Fibroblast of peridontal ligament (primary cell): Measurements from ENCODE around the gene NFXL1.
A peak's percentile ranks its signal among the peaks of the same experiment; 100 is the strongest.
"Not testable (repeated sequence)": the region's sequence is repeated elsewhere in the genome, so short reads cannot be mapped to it uniquely, and the experiment has no call there.

Experiments used
- DNase-seq: peaks from one replicate; pipeline ENCODE4 v3.0.0-alpha.2; 2010; ENCODE audit errors: extremely low read depth

NFXL1 gene

DNA sequence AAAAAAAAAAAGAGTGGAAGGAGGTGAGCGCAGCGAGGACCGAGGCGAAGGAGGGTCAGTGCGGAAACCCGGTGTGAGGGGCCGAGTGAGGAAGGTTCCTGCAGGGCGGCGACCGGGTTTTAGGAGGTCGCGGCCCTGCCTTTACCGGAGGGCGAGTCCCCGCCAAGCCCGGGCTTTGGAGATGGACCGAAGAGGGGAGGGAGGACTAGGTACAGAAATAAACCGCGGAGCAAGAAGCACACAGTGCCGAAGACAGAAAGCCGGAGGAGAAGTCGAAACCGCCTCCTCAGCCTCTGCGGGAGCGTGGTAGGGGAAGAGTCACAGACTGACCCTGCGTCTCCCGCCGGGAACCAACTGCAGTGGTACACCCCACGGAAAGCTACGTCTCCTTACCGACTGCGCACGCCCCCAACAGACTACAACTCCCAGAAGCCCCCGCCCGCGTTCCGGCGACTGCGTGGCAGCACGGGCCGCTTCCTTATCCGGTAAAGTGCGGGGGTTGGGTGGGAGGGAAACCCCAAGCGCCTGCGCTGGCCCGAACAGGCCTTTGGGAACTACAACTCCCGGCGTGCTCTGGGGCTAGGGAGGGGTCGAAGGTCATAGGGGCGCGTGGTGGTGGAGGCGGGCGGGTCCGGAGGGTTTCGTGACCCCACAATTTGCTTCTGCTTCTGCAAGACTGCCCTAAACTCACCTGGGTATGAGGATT lies at the start of gene NFXL1:
Gene NFXL1, minus strand, starts transcription at position 364 of the 706 bp plus-strand sequence. CDS start 380 bp downstream, outside the sequence.
- peak; percentile 94 for DNase-seq

DNA sequence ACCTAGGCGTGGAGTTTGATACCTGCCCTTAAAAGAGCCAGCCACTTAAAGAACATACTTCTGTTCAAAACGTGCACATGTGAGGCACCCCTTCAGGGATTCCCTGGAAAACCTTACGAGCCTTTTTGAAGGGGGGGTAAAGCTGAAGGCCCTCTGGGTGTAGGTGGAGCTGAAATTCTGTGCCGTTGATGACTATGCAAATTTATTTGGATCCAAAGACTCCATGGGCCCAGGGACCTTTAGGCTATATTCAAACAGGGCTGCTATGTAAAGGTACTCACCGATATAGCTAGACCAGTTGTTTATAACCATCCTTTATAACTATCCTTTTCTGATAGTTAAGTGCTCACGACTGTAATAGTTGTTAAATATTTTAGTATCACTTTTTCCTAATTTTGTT lies 40.3 kb upstream of the NFXL1 start:
- DNase-seq: no peak

DNA sequence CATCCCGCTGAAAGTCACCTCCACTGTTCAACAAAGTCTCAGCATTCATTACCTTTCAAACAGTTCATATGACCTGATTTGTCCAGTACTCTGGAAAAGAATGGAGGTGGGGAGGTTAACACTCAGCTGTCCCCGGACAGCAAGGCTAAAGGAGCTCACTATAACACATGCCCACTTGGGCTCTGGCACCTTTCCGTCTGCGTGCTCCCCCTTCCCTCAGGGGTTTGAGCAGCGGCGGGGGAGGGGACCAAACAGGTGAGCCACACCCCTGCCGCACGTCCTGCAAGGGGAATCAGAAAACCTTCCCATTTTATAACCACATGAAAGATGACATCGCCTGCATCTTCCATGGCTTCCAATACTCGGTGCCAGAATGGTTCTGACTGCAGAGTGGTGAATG lies 39.9 kb upstream of the NFXL1 start:
- no peak for DNase-seq

DNA sequence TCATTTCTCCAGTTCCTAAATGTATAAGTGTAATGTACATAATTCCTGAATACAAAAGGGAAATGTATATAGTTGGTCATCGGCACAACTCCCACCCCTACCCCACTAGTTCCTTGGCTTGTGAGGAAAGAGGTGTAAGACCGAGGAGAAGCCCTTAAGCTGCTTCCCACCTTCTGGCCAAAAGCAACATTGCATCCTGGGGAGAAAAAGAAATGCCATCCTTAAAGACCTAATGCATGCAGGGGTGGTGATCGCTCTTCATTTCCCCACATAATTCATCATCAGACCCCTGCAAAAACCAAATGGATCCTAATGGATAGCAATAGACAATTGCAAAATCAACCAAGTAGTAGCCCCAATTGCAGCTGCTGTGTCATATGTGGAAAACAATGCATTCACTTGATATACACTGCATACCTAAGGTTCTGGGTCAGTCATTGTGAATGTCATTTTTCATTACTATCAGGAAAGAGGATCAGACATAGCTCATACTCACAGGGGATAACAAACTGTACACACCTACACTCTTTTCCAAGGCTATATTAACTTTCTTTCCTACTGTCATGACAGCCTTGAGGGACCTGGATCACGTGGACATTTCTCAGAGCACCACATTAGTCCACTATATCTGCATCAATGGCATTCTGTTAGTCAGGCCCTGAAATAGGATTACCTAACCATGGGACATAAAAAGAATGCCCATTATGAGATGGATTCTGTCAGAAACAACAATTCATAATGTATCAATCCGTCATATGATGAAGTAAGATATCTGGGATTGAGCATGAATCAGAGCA lies 31.7 kb upstream of the NFXL1 start:
- no peak for DNase-seq

DNA sequence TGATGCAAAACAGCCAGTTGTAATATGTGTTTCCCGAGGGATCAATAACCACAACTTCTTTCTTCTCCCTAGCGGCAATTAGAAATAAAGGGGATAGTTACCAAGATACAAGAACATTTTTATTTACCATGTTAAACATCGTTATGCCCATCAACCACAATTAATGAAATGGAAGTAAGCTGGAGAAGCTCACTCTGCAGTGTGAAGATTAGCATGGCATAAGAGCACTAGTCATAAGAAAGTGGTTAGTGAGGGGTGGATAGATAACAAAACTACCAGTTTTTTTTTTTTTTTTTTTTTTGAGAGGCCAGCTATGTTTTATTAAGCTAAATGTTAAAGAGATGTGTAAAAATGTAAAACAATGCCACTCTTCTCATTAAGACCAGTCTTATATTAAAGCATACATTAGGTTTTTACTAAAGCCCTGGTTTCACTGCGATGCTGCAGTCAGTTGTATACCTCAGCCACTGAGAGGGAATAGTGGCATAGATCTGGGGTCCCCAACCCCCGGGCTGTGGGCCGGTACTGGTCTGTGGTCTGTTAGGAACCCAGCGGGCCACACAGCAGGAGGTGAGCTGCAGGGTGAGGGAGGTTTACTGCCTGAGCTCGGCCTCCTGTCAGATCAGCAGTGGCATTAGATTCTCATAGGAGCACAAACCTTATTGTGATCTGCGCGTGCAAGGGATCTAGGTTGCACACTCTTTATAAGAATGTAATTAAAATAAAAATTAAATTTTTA lies 27.9 kb upstream of the NFXL1 start:
- DNase-seq: no peak

DNA sequence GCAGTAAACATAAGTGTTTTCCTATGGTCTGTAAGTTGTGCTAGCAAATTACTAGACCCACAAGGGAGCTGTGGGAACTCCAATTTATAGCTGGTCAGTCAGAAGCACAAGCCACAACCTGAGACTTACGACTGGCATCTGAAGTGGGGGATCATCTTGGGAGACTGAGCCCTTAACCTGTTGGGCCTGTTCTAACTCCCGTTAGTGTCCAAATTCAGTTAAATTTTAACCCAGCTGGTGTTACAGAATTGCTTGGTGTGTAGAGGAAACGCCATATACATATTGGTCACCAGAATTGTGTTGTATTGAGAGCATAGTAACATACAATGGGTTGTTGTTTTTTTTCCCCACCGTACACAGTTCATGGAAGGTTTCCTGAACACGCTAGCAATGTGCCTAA lies 25.1 kb upstream of the NFXL1 start:
- no peak for DNase-seq

DNA sequence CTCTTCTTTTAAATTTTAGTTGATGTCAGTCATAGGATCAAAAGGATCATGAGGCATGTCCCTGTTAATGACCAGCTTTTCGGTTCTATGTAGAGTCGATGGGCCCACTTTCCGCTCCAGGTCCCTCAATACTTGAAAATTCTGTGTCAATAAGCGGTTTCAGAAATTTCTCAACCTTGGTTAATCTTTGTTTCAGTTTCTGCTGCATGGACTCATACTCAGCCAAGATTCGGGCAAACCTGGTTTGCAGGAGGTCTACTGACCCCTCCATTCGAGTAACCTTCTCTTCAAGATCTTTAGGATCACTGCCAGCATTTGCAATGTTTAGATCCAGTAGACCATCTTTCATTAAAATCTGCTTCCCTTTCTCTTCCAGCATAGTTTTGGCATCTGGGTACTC lies 22.0 kb upstream of the NFXL1 start:
- DNase-seq: no peak

DNA sequence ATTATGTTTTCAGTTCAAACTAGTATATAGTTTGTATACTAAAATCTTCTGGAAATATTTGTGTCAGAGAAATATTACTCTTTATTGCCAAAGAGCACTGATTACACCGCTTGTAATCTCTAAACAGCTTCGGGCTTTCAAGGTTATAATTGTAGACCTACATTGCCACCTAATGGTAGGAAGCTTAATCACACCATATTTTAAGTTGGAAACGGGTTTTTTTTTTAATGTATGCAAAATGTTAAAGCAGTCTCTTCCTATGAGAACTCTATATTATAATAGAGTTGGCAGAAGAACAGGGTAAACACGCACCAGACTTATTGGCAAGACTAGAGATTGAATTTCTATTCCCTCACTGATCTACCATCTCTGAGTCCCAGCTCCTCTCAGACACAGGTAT lies 19.5 kb upstream of the NFXL1 start:
- DNase-seq: peak; percentile 78

DNA sequence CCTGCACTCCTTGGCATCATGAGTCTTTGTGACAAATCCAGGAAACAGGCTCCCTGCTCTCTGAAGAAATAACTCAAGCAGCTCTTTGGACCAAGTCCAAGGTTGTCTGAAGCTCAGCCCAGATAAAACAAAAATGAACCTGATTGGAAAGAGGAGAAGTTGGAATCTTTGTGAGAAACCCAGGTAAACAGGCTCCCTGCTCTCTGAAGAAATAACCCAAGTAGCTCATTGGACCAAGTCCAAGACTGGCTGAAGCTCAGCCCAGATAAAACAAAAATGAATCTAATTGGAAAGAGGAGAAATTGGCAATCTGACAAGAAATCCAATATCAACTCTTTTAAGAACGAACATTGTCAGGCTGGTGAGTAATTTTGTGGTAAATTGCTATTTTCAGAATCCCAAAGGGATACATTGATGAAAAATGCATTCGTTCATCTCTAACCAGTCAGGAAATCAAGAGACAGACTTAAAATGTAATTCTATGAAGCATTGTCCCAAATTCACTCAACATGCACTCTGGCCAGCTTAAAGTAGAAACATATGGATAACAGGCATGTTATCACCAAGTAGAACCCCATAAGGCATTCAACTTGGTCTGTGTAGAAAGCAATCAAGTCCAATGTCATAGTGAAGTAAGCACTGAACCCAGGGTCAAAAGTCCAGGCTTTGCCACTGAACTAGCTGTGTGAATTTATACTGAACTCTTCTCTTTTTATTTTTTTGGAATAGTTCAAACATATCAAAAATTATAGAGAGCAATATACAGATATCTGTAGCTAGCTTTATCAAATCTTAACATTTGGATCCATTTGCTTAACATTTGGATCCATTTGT lies 16.8 kb upstream of the NFXL1 start:
- peak; percentile 90 for DNase-seq

DNA sequence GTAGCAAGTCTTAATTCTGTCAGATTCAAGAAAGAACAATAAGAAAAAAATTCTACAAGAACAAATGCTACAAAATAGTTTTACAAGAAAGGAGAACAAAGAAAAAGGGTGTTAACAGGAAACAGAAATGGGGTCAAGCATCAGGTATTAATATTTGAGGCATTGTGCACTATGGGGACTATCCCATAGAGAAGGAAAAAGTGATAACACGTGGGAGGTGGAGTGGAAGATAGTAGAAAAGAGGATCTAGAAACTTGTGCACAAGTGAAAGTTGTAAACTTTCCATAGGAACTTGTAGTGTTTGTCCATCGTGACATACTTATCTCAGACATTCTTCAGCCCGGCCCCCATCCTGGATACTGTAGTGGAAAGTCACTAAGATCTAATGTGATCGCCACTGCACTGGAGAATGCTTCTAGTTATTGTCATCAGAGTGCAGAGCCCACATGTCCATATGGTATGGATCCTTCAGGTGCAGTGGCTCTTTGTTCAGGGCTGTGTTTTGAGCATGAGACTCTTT lies 15.4 kb upstream of the NFXL1 start:
- DNase-seq: no peak

DNA sequence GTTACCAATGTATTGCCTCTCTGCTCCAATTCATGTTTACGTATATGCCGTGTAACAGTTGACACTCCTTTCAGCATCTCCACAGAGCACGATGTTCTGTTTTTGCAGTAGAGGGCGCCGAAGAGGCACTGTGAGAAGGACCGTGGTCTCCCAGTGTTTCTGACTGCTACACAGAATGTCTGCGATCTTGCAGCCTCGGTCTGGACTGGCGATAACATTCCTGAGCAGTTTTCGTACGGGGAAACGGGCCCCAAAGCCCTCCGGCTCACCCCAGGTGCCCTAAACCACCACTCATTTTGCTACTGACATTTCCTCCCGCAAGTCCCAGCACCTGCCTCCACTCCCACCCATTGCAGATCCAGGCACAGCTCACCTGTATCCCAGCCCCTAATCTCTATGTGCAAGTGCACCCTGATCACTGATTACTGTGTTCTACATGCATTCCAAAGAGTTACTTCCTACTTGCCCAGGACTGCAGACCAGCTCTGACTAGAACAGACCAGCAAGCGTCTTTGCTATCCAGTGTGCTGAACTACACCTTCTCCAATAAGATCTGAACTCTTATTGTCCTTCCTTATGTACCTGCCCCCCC lies 12.4 kb upstream of the NFXL1 start:
- DNase-seq: peak; percentile 56

DNA sequence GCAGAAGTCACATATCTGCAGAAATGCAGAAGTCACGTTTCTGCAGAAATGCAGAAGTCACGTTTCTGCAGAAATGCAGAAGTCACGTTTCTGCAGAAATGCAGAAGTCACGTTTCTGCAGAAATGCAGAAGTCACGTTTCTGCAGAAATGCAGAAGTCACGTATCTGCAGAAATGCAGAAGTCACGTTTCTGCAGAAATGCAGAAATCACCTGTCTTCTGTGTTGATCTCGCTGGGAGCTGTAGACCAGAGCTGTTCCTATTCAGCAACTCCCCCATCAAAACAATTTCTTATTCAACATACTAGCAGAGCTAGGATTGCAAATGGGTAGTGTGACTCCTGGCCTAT lies 8.9 kb upstream of the NFXL1 start:
- DNase-seq: not testable (repeated sequence)

DNA sequence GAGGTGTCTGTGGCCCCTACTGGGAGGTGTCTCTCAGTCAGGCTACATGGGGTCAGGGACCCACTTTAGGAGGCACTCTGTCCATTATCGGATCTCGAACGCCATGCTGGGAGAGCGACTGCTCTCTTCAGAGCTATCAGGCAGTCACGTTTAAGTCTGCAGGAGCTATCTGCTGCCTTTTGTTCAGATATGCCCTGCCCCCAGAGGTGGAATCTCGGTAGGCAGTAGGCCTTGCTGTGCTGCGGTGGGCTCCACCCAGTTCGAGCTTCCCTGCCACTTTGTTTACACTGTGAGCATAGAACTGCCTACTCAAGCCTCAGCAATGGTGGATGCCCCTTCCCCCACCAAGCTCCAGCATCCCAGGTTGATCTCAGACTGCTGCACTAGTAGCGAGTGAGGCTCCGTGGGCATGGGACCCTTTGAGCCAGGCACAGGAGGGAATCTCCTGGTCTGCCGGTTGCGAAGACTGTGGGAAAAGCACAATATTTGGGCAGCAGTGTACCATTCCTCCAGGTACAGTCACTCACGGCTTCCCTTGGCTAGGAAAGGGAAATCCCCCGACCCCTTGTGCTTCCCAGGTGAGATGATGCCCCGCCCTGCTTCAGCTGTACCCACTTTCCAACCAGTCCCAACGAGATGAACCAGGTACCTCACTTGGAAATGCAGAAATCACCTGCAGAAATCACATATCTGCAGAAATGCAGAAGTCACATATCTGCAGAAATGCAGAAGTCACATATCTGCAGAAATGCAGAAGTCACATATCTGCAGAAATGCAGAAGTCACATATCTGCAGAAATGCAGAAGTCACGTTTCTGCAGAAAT lies 8.3 kb upstream of the NFXL1 start:
- not testable (repeated sequence) for DNase-seq

DNA sequence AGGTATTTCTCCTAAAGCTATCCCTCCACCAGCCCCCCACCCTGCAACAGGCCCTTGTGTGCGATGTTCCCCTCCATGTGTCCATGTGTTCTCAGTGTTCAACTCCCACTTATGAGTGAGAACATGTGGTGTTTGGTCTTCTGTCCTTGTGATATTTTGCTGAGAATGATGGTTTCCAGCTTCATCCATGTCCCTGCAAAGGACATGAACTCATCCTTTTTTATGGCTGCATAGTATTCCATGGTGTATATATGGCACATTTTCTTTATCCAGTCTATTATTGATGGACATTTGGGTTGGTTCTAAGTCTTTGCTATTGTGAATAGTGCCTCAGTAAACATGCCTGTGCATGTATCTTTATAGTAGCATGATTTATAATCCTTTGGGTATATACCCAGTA lies 2.8 kb upstream of the NFXL1 start:
- DNase-seq: not testable (repeated sequence)

DNA sequence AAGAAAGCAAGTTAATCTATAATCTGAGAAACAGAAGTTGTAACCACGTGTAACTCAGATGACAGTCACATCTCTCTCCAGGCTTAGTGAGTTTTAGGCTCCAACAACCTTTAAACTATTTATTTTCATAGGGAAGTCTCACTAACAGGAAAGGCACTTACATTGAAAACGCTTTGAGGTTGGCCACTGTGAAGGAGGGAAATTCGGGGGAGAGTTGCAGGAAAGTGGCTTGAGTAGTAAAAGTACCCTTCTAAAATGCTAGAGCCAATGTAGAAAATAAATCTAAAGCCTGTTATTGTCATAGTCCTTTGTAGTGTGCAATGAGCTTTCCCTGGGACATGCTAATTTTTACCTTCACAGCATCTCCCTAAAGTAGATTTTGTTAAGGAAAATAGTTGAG lies 995 bp upstream of the NFXL1 start:
- no peak for DNase-seq

DNA sequence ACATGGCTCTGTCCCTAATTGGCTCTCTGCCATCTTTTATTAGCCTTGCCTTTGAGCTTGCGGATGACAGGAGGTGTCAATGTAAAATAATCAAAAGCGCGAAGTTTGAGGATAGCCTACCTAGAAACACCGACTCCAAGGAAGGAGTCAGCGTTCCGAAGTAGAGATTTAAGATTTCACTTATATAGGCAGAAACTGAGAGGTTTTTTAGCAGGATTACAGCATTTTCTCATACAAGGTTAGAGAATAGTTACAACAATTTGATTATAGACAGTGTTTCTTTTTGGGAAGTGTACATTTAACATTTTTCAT lies 499 bp upstream of the NFXL1 start:
- no peak for DNase-seq

DNA sequence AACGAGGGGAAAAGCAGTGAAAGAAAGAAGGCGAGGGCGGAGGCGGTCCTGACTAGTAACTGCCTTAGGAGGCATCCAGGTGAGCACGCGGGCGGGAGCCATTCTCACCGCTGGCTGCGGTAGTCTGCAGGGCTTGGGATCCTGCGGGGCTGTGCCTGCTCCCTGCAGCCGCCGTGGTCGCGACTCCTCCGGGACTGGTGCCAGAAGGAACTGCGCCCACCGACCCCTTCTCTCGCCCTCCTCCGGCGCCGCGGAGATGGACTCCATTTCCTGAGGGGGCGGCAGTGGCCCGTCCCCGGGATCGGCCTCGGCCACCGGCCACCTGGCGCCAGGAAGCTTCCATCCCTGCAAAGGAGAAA lies 543 bp downstream of the NFXL1 start:
- DNase-seq: no peak

DNA sequence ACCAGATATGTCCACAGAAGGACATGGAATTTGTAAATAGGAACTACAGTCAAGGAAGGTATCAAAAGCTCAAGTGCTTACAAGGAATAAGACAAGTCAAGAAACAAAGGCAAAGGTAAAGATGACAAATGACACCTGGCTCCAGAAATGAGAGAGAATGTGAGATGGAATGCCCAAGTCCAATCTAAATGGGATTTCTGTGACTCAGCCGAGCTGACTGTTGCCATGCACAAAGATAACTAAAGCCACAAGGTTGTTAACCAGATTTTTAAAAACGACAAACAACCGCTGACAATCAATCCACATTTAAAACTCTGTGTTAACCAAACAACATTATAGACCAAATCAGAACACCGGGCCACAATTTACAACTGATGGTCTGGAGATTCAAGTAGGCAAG lies 1.1 kb downstream of the NFXL1 start:
- peak; percentile 17 for DNase-seq

DNA sequence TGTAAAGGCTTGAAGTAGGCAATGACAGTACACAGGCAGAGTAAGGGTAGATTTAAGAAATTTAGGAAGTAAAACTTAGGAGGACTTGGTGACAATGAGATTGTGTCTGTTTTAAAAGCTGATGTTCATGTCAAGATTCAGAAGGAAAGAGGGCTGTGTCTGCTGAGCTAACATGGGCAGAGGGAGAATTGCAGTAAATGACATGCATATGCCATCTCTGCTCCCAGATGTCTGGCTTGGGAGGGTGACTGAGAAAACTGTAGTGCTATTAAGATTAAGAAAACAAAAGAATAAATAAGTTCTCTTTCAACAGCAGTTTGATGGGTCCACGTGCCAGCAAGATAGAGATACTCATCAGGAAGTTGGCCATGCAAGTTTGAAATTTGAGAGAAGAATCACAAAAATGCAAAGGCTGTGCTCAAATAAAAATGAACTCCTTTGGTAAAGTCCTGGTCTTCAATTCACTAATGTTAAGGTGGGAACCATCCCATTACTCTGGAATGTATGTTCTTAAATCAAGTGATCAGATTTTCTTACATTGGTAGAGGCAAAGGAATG lies 7.2 kb downstream of the NFXL1 start:
- no peak for DNase-seq

DNA sequence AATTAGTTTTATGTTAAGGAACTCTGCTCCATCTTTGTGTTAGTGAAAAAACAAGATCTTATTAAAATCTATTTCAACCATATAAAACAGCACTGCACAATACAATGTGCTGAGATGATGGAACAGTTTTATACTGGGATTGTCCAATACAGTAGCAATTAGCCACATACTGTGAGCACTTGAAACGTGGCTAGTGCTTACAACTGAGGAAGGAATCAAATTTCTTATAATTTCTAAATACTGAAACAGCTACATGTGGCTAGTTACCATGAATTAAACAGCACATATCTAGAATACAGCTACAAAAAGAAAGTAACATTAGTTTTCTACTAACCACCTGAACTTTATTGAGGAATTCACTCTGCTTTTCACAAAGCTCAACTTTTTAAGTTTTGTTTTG lies 14.7 kb downstream of the NFXL1 start:
- DNase-seq: no peak
